Smooth muscle cell (in vitro differentiated cells): ENCODE results near the gene ESR1. TPM values are rescaled to one million over a fixed set of nuclear protein-coding genes. Genes with fewer than 3 reads are reported as not detected.
"Not testable (repeated sequence)": the region's sequence is repeated elsewhere in the genome, so short reads cannot be mapped to it uniquely, and the experiment has no call there.

Experiments used
- DNase-seq: peaks from one replicate; lab custom pipeline; 2025; ENCODE audit not compliant: unreplicated experiment; lab: John Stamatoyannopoulos, UW
- H2AFZ ChIP-seq: fragments of 200-600 bp; sonication (generic); 2 replicates; pipeline ENCODE4 v1.6.0; 2016; ENCODE audit warnings: antibody characterized with exemption, low read depth, mild to moderate bottlenecking
- H3F3A ChIP-seq: fragments of 200-600 bp; sonication (generic); 2 replicates; pipeline ENCODE4 v1.6.0; 2017; ENCODE audit warnings: antibody characterized with exemption, low read depth
- H3K27ac ChIP-seq: fragments of 200-600 bp; sonication (generic); 2 replicates; pipeline ENCODE4 v1.5.1; 2016; ENCODE audit warnings: low read depth, mild to moderate bottlenecking
- H3K27me3 ChIP-seq: fragments of 200-600 bp; sonication (generic); 2 replicates; pipeline ENCODE4 v1.6.1; 2016; ENCODE audit warnings: low read depth, mild to moderate bottlenecking
- H3K36me3 ChIP-seq: fragments of 200-600 bp; sonication (generic); 2 replicates; pipeline ENCODE4 v1.5.1; 2016; ENCODE audit warnings: low read depth
- H3K4me1 ChIP-seq: fragments of 200-600 bp; sonication (generic); 2 replicates; pipeline ENCODE4 v1.5.1; 2016; ENCODE audit warnings: low read depth
- H3K4me2 ChIP-seq: fragments of 200-600 bp; sonication (generic); 2 replicates; pipeline ENCODE4 v1.6.0; 2016; ENCODE audit warnings: mild to moderate bottlenecking
- H3K4me3 ChIP-seq: fragments of 200-600 bp; sonication (generic); 2 replicates; pipeline ENCODE4 v1.5.1; 2016; ENCODE audit warnings: mild to moderate bottlenecking
- H3K79me2 ChIP-seq: fragments of 200-600 bp; sonication (generic); 2 replicates; pipeline ENCODE4 v1.6.0; 2016; ENCODE audit warnings: low read depth, mild to moderate bottlenecking
- H3K9ac ChIP-seq: fragments of 200-600 bp; sonication (generic); 2 replicates; pipeline ENCODE4 v1.6.0; 2016; ENCODE audit warnings: low read depth
- H3K9me3 ChIP-seq: fragments of 200-600 bp; sonication (generic); replicated peaks from 2 replicates; pipeline ENCODE4 v1.5.1; 2016; ENCODE audit warnings: low read depth
- H4K20me1 ChIP-seq: fragments of 200-600 bp; sonication (generic); 2 replicates; pipeline ENCODE4 v1.6.0; 2016; ENCODE audit warnings: low read depth
- CTCF ChIP-seq: fragments of 200-600 bp; sonication (generic); IDR thresholded peaks from 2 replicates; pipeline ENCODE4 v1.5.1; 2017; ENCODE audit warnings: borderline replicate concordance, mild to moderate bottlenecking, antibody characterized with exemption; ENCODE audit not compliant: insufficient read depth, poor library complexity, severe bottlenecking
- whole genome bisulfite sequencing: methylation state at CpG from one replicate; pipeline ENCODE4 v1.1.7; 2016; ENCODE audit warnings: low lambda C conversion rate; 5-methylcytosine and 5-hydroxymethylcytosine counted together
- polyA plus RNA-seq: library from polyadenylated mRNA; unstranded; fragments of >200 nt; fragmentation: Nextera tagmentation; extraction: Ambion mirVana; gene quantifications from 2 replicates; pipeline ENCODE4 v1.2.1, GENCODE V29; 2016
- total RNA-seq: library from RNA; depleted of rRNA; stranded (reverse); fragments of >200 nt; gene quantifications from 2 replicates; pipeline ENCODE4 v1.2.3, GENCODE V29; 2014

Gene ESR1
- total and polyA plus RNA-seq, 2 experiments from 2014 or later = 0.16 TPM; not detected in 1

GRCh38 chr6:152130441-152130840 lies 323.0 kb downstream of the ESR1 start:
- no peak overlapping the region for H3K4me2 ChIP-seq
- H3K9me3 ChIP-seq = no peaks in the 10 kb centered on the region
- 74% methylated on average over 2 of the region's 2 CpGs for WGBS
- H3K36me3 ChIP-seq = peaks cover 17% of the 10 kb centered on the region
- H2AFZ ChIP-seq = no peak overlapping the region
- H3K27me3 ChIP-seq = no peaks in the 10 kb centered on the region
- H3F3A ChIP-seq = no peaks in the 10 kb centered on the region
- H3K27ac ChIP-seq = no peak overlapping the region
- H4K20me1 ChIP-seq = no peaks in the 10 kb centered on the region
- H3K4me3 ChIP-seq = no peak overlapping the region
- no peaks in the 10 kb centered on the region for H3K79me2 ChIP-seq
- TF ChIP-seq CTCF = no peak
- DNase-seq = no peak
- H3K9ac ChIP-seq = no peak overlapping the region
- no peaks in the 10 kb centered on the region for H3K4me1 ChIP-seq

- DNase-seq = no peak
- Histone ChIP-seq H3K9ac (no peak overlapping the region), H3K9me3 (no peaks in the 10 kb centered on the region), H3F3A (no peaks in the 10 kb centered on the region), H3K36me3 (peaks cover 28% of the 10 kb centered on the region), H3K79me2 (no peaks in the 10 kb centered on the region), H3K27ac (no peak overlapping the region), H3K4me3 (no peak overlapping the region), H3K27me3 (no peaks in the 10 kb centered on the region), H2AFZ (no peak overlapping the region), H3K4me1 (no peaks in the 10 kb centered on the region), H3K4me2 (no peak overlapping the region), H4K20me1 (no peaks in the 10 kb centered on the region)
- TF ChIP-seq CTCF = no peak
- WGBS = 58% methylated on average over 8 of the region's 8 CpGs
These were observed 328.4 kb downstream of the ESR1 start for GRCh38 chr6:152135755-152136448.

GRCh38 chr6:152136449-152136825 lies 329.0 kb downstream of the ESR1 start:
- Histone ChIP-seq H4K20me1 (no peaks in the 10 kb centered on the region), H3K9ac (no peak overlapping the region), H3K36me3 (peaks cover 31% of the 10 kb centered on the region), H3K79me2 (no peaks in the 10 kb centered on the region), H3K4me3 (no peak overlapping the region), H2AFZ (no peak overlapping the region), H3K4me1 (no peaks in the 10 kb centered on the region), H3K4me2 (no peak overlapping the region), H3K9me3 (no peaks in the 10 kb centered on the region), H3K27me3 (no peaks in the 10 kb centered on the region), H3K27ac (no peak overlapping the region), H3F3A (no peaks in the 10 kb centered on the region)
- WGBS = 90% methylated on average over 8 of the region's 8 CpGs
- no peak for DNase-seq
- no peak for TF ChIP-seq CTCF

- H3K79me2 ChIP-seq, H3K4me2 ChIP-seq, H3K4me3 ChIP-seq, DNase-seq, H3K9ac ChIP-seq, H4K20me1 ChIP-seq, H3K4me1 ChIP-seq, H3K27me3 ChIP-seq, H3F3A ChIP-seq, H3K9me3 ChIP-seq, H3K27ac ChIP-seq, H2AFZ ChIP-seq: not testable (repeated sequence)
- WGBS = 96% methylated on average over 6 of the region's 6 CpGs
- peaks cover 22% of the 10 kb centered on the region for H3K36me3 ChIP-seq
These were observed 330.9 kb downstream of the ESR1 start for GRCh38 chr6:152138344-152138743.
